Natural killer cell treated with Interleukin-12 subunit alpha and Interleukin-12 subunit beta and Interleukin-15 and Interleukin-18, amount 100 ng/mL, for 72 hours (primary cell): ENCODE measurements around the gene OAS2. TPM values are rescaled to one million over a fixed set of nuclear protein-coding genes. Genes with fewer than 3 reads are reported as not detected.
A peak's percentile ranks its signal among the peaks of the same experiment; 100 is the strongest.

Source experiments
- ATAC-seq, 2 donors: fragments of 150-1000 bp; cut with Tn5 transposase in 1 of 2; sonication (Bioruptor Pico), chemical (Tn5 transposase) in 1 of 2; 2 replicates each; pipeline ENCODE4 v1.10.0; 2021
- DNase-seq: peaks from one replicate; pipeline ENCODE4 v3.0.0; 2022; ENCODE audit warnings: low spot score
- H3K27ac Mint-ChIP-seq, 2 donors: 1 replicate in 1 of 2; 2 replicates in 1 of 2; pipeline ENCODE4 v1.8.0; 2022; ENCODE audit warnings: mixed read lengths in 2 of 2, mild to moderate bottlenecking in 1 of 2, moderate library complexity in 1 of 2
- H3K27me3 Mint-ChIP-seq, 2 donors: 1 replicate in 1 of 2; 2 replicates in 1 of 2; pipeline ENCODE4 v1.8.0; 2022; ENCODE audit warnings: mixed read lengths in 2 of 2
- H3K36me3 Mint-ChIP-seq: one replicate; pipeline ENCODE4 v1.8.0; 2022; ENCODE audit warnings: mixed read lengths
- H3K4me1 Mint-ChIP-seq, 2 donors: 1 replicate in 1 of 2; 2 replicates in 1 of 2; pipeline ENCODE4 v1.8.0; 2022; ENCODE audit warnings: low read depth in 2 of 2, mixed read lengths in 2 of 2, mild to moderate bottlenecking in 1 of 2
- H3K4me3 Mint-ChIP-seq: one replicate; pipeline ENCODE4 v1.8.0; 2022; ENCODE audit warnings: mixed read lengths
- H3K9me3 Mint-ChIP-seq: 2 replicates; pipeline ENCODE4 v1.8.0; 2022; ENCODE audit warnings: mixed read lengths
- total RNA-seq, 2 donors: library from RNA; stranded (reverse); gene quantifications; one replicate each; pipeline ENCODE4 v1.2.3, GENCODE V29; 2022

Gene OAS2
- total RNA-seq, 2 donors from 2014 or later: 59.2 to 69.7 TPM

- no peak for DNase-seq
- Mint-ChIP-seq H3K36me3 (peaks cover 16% of the 10 kb centered on the region), H3K27me3 (no peaks in the 10 kb centered on the region), H3K9me3 (no peaks in the 10 kb centered on the region), H3K4me3 (no peak overlapping the region), H3K27ac (no peak overlapping the region), H3K4me1 (peaks cover 0 to 4% of the 10 kb centered on the region in 2 donors)
- no peak for ATAC-seq
Observed at GRCh38 chr12:112963227-112963861, 15.0 kb upstream of the OAS2 start.

GRCh38 chr12:112964067-112964670 is 14.2 kb upstream of the OAS2 start:
- Mint-ChIP-seq H3K9me3 (no peaks in the 10 kb centered on the region), H3K4me3 (no peak overlapping the region), H3K27me3 (no peaks in the 10 kb centered on the region), H3K27ac (no peak overlapping the region), H3K4me1 (peaks cover 0 to 4% of the 10 kb centered on the region in 2 donors), H3K36me3 (peaks cover 16% of the 10 kb centered on the region)
- no peak for DNase-seq
- no peak for ATAC-seq

GRCh38 chr12:112964915-112965314 is 13.4 kb upstream of the OAS2 start:
- Mint-ChIP-seq H3K27me3 (no peaks in the 10 kb centered on the region), H3K4me3 (no peak overlapping the region), H3K27ac (no peak overlapping the region), H3K9me3 (no peaks in the 10 kb centered on the region), H3K4me1 (peaks cover 0 to 4% of the 10 kb centered on the region in 2 donors), H3K36me3 (peaks cover 8% of the 10 kb centered on the region)
- DNase-seq (no peak), ATAC-seq (peak in 1 of 2 donors; percentile 24)

GRCh38 chr12:112965643-112966042 is 12.7 kb upstream of the OAS2 start:
- H3K27me3 Mint-ChIP-seq: no peaks in the 10 kb centered on the region
- DNase-seq: no peak
- H3K4me1 Mint-ChIP-seq: peaks cover 0 to 4% of the 10 kb centered on the region in 2 donors
- ATAC-seq: no peak
- no peaks in the 10 kb centered on the region for H3K9me3 Mint-ChIP-seq
- no peak overlapping the region for H3K27ac Mint-ChIP-seq
- H3K36me3 Mint-ChIP-seq: peaks cover 7% of the 10 kb centered on the region
- no peak overlapping the region for H3K4me3 Mint-ChIP-seq

DNA sequence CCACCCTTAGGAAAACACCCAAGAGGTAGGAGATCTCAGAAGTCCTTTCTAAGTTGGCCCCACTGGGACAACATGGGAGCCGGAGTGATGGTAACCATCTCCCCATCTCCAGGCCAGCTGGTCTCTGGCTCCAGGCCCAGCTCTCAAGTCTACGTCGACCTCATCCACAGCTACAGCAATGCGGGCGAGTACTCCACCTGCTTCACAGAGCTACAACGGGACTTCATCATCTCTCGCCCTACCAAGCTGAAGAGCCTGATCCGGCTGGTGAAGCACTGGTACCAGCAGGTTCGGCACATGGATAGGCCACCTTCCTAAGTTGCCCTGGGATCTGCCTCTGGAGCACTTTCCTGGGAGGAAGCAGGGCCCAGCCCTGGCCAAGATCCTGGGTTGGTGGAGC is 11.0 kb upstream of the OAS2 start:
- no peaks in the 10 kb centered on the region for H3K4me1 Mint-ChIP-seq
- no peak for DNase-seq
- H3K27ac Mint-ChIP-seq: no peak overlapping the region
- H3K4me3 Mint-ChIP-seq: no peak overlapping the region
- no peaks in the 10 kb centered on the region for H3K27me3 Mint-ChIP-seq
- no peaks in the 10 kb centered on the region for H3K36me3 Mint-ChIP-seq
- H3K9me3 Mint-ChIP-seq: no peaks in the 10 kb centered on the region
- no peak for ATAC-seq

DNA sequence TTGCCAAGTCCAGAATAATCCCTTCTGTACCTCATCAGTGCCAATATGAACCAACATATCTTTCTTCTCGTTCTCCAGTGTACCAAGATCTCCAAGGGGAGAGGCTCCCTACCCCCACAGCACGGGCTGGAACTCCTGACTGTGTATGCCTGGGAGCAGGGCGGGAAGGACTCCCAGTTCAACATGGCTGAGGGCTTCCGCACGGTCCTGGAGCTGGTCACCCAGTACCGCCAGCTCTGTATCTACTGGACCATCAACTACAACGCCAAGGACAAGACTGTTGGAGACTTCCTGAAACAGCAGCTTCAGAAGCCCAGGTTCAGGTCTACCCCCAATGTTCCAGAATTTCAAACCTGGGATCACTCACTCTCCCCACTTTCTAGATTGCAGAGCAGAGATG is 10.5 kb upstream of the OAS2 start:
- ATAC-seq: no peak
- no peak overlapping the region for H3K4me3 Mint-ChIP-seq
- no peaks in the 10 kb centered on the region for H3K27me3 Mint-ChIP-seq

DNA sequence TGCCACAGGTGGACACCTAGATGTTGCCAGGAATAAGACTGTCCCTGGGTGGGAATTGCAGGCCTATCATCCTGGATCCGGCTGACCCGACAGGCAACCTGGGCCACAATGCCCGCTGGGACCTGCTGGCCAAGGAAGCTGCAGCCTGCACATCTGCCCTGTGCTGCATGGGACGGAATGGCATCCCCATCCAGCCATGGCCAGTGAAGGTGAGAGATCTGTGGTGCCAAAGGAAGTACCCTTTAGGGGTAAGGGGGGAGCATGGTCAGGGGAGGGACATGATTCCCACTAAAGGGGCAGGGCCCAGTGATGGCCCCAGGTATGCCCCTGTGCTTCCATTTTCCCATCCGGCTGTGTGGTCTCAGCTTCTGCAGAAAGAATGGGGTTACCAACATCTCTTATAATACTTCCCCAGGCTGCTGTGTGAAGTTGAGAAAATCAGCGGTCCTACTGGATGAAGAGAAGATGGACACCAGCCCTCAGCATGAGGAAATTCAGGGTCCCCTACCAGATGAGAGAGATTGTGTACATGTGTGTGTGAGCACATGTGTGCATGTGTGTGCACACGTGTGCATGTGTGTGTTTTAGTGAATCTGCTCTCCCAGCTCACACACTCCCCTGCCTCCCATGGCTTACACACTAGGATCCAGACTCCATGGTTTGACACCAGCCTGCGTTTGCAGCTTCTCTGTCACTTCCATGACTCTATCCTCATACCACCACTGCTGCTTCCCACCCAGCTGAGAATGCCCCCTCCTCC is 8.6 kb upstream of the OAS2 start:
- ATAC-seq: no peak
- Mint-ChIP-seq H3K4me1 (no peaks in the 10 kb centered on the region), H3K4me3 (no peak overlapping the region), H3K36me3 (no peaks in the 10 kb centered on the region), H3K27me3 (no peaks in the 10 kb centered on the region), H3K9me3 (no peaks in the 10 kb centered on the region), H3K27ac (no peak overlapping the region)
- DNase-seq: no peak

More for the DNA sequence above, 10.5 kb upstream of the OAS2 start:
- H3K27ac Mint-ChIP-seq: no peak overlapping the region
- no peak for DNase-seq
- H3K9me3 Mint-ChIP-seq: no peaks in the 10 kb centered on the region
- no peaks in the 10 kb centered on the region for H3K36me3 Mint-ChIP-seq
- no peaks in the 10 kb centered on the region for H3K4me1 Mint-ChIP-seq

DNA sequence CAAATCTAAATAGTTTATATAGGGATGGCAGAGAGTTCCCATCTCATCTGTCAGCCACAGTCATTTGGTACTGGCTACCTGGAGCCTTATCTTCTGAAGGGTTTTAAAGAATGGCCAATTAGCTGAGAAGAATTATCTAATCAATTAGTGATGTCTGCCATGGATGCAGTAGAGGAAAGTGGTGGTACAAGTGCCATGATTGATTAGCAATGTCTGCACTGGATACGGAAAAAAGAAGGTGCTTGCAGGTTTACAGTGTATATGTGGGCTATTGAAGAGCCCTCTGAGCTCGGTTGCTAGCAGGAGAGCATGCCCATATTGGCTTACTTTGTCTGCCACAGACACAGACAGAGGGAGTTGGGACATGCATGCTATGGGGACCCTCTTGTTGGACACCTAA is 7.9 kb upstream of the OAS2 start:
- no peak for ATAC-seq
- DNase-seq: no peak
- no peak overlapping the region for H3K4me3 Mint-ChIP-seq
- H3K4me1 Mint-ChIP-seq: no peaks in the 10 kb centered on the region
- no peaks in the 10 kb centered on the region for H3K36me3 Mint-ChIP-seq
- no peak overlapping the region for H3K27ac Mint-ChIP-seq
- H3K27me3 Mint-ChIP-seq: no peaks in the 10 kb centered on the region
- H3K9me3 Mint-ChIP-seq: no peaks in the 10 kb centered on the region

DNA sequence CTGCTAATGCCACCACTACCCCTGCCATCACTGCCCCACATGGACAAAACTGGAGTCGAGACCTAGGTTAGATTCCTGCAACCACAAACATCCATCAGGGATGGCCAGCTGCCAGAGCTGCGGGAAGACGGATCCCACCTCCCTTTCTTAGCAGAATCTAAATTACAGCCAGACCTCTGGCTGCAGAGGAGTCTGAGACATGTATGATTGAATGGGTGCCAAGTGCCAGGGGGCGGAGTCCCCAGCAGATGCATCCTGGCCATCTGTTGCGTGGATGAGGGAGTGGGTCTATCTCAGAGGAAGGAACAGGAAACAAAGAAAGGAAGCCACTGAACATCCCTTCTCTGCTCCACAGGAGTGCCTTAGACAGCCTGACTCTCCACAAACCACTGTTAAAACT is 7.1 kb upstream of the OAS2 start:
- no peaks in the 10 kb centered on the region for H3K4me1 Mint-ChIP-seq
- no peak overlapping the region for H3K4me3 Mint-ChIP-seq
- no peaks in the 10 kb centered on the region for H3K36me3 Mint-ChIP-seq
- no peak for ATAC-seq
- H3K27ac Mint-ChIP-seq: no peak overlapping the region
- no peaks in the 10 kb centered on the region for H3K27me3 Mint-ChIP-seq
- no peak for DNase-seq
- no peaks in the 10 kb centered on the region for H3K9me3 Mint-ChIP-seq

DNA sequence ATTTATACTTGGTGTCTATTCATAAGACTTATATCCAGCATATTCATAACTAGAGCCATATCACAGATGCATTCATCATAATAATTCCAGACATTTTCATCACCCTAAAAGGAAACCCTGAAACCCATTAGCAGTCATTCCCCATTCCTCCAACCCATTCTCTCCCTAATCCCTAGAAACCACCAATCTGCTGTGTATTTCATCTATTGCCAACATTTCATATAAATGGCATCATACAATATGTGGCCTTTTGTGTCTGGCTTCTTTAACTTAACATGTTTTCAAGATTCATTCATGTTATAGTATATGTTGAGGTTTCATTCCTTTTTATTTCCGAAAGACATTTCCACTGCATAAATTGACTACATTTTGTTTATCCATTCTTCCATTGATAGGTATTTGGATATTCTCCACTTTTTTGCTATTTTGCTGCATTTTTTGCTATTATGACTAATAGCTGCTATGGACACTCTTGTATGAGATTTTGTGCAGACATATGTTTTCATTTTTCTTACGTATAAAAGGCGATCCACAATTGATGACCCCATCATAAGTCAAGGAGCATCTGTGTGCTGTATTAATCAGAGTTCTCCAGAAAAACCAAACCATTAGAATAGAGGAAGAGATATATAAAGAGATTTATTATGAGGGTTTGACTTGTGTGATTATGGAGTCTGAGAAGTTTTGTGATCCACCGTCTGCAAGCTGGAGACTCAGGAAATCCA is 5.1 kb upstream of the OAS2 start:
- Mint-ChIP-seq H3K9me3 (no peaks in the 10 kb centered on the region), H3K36me3 (no peaks in the 10 kb centered on the region), H3K4me1 (no peaks in the 10 kb centered on the region), H3K27me3 (no peaks in the 10 kb centered on the region), H3K4me3 (no peak overlapping the region), H3K27ac (no peak overlapping the region)
- DNase-seq (no peak), ATAC-seq (no peak)

GRCh38 chr12:112973818-112974231 is 4.5 kb upstream of the OAS2 start:
- Mint-ChIP-seq H3K27ac (no peak overlapping the region), H3K27me3 (no peaks in the 10 kb centered on the region), H3K4me1 (peaks cover under 1 to 3% of the 10 kb centered on the region in 2 donors), H3K9me3 (no peaks in the 10 kb centered on the region), H3K4me3 (no peak overlapping the region), H3K36me3 (no peaks in the 10 kb centered on the region)
- ATAC-seq: no peak
- DNase-seq: no peak

DNA sequence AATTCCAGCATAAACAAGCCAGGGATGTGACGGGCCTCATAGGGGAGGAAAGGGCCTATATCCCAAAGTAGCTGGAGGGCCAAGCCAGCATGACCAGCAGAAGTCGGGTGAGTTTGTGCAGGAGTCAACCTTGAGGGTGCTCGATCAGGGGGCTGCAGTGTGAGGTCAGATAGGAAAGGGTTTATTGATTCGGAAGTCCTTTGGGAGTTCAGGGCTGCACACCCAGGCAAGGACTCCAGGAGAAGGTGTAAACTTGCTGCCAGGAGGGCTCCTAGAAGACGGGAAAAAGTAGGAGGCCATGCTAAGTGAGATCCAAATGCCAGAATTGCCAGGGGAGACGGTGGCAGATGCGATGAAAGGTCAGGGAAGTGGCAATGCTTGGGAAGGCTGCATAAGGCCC is 3.4 kb upstream of the OAS2 start:
- DNase-seq (no peak), ATAC-seq (no peak)
- Mint-ChIP-seq H3K36me3 (peaks cover 5% of the 10 kb centered on the region), H3K9me3 (no peaks in the 10 kb centered on the region), H3K4me3 (no peak overlapping the region), H3K4me1 (peaks cover 9 to 11% of the 10 kb centered on the region in 2 donors), H3K27me3 (no peaks in the 10 kb centered on the region), H3K27ac (peak overlapping the region in 1 of 2 donors; percentile 52)

- ATAC-seq: no peak
- H3K36me3 Mint-ChIP-seq: peaks cover 15% of the 10 kb centered on the region
- H3K9me3 Mint-ChIP-seq: peaks cover 3% of the 10 kb centered on the region
- no peaks in the 10 kb centered on the region for H3K27me3 Mint-ChIP-seq
- H3K27ac Mint-ChIP-seq: peak overlapping the region; percentile 99 to 100
- no peak overlapping the region for H3K4me3 Mint-ChIP-seq
- DNase-seq: no peak
- peaks cover 30 to 33% of the 10 kb centered on the region in 2 donors for H3K4me1 Mint-ChIP-seq
Observed at GRCh38 chr12:112977139-112977538, 1.2 kb upstream of the OAS2 start.

- no peak for DNase-seq
- no peaks in the 10 kb centered on the region for H3K27me3 Mint-ChIP-seq
- H3K27ac Mint-ChIP-seq: peak overlapping the region; percentile 99 to 100
- H3K9me3 Mint-ChIP-seq: peaks cover 7% of the 10 kb centered on the region
- peaks cover 20% of the 10 kb centered on the region for H3K36me3 Mint-ChIP-seq
- peak overlapping the region; percentile 86 for H3K4me3 Mint-ChIP-seq
- no peak for ATAC-seq
- peaks cover 35 to 37% of the 10 kb centered on the region in 2 donors for H3K4me1 Mint-ChIP-seq
Observed at GRCh38 chr12:112977641-112978040, 678 bp upstream of the OAS2 start.
